Mucosa of rectum (tissue), 2 donors: ENCODE measurements around the gene POMGNT2.

Experiments used
- H3K27ac ChIP-seq, 2 donors: one replicate each; pipeline ENCODE4 v1.7.0; 2013; ENCODE audit warnings: inconsistent platforms in 2 of 2, low read depth in 2 of 2, low read length in 2 of 2
- H3K27me3 ChIP-seq, 2 donors: one replicate each; pipeline ENCODE4 v1.7.0; 2013; ENCODE audit warnings: low read length in 2 of 2; ENCODE audit not compliant: control insufficient read depth in 2 of 2, insufficient read depth in 2 of 2
- H3K36me3 ChIP-seq, 2 donors: one replicate each; pipeline ENCODE4 v1.7.0; 2013; ENCODE audit warnings: low read length in 2 of 2; ENCODE audit not compliant: control insufficient read depth in 2 of 2, insufficient read depth in 2 of 2
- H3K4me1 ChIP-seq, 2 donors: one replicate each; pipeline ENCODE4 v1.7.0; 2013; ENCODE audit warnings: low read length in 2 of 2, mild to moderate bottlenecking in 1 of 2; ENCODE audit not compliant: control insufficient read depth in 2 of 2, insufficient read depth in 2 of 2
- H3K4me3 ChIP-seq, 2 donors: one replicate each; pipeline ENCODE4 v1.7.0; 2013; ENCODE audit warnings: low read length in 2 of 2
- H3K9ac ChIP-seq, 2 donors: one replicate each; pipeline ENCODE4 v1.7.0; 2013; ENCODE audit warnings: low read length in 2 of 2, low read depth in 1 of 2, mild to moderate bottlenecking in 1 of 2
- H3K9me3 ChIP-seq, 2 donors: one replicate each; pipeline ENCODE4 v1.7.0; 2013; ENCODE audit warnings: low read length in 2 of 2; ENCODE audit not compliant: control insufficient read depth in 2 of 2
- donor health status: healthy.
- donor health status: Normal muscosa, but diverticular disease.

The POMGNT2 gene

GRCh38 chr3:43063114-43063513, 42.8 kb downstream of the POMGNT2 start:
- peaks cover 3 to 7% of the 10 kb centered on the region in 2 donors for H3K4me1 ChIP-seq
- no peaks in the 10 kb centered on the region for H3K36me3 ChIP-seq
- no peak overlapping the region for H3K9ac ChIP-seq
- no peak overlapping the region for H3K4me3 ChIP-seq
- H3K9me3 ChIP-seq = no peaks in the 10 kb centered on the region
- H3K27me3 ChIP-seq = no peaks in the 10 kb centered on the region
- H3K27ac ChIP-seq = no peak overlapping the region

- Histone ChIP-seq H3K9ac (no peak overlapping the region), H3K27ac (no peak overlapping the region), H3K27me3 (no peaks in the 10 kb centered on the region), H3K36me3 (no peaks in the 10 kb centered on the region), H3K9me3 (no peaks in the 10 kb centered on the region), H3K4me3 (no peak overlapping the region), H3K4me1 (peaks cover 3 to 7% of the 10 kb centered on the region in 2 donors)
These were observed 43.3 kb downstream of the POMGNT2 start for GRCh38 chr3:43062564-43063040.

- Histone ChIP-seq H3K27me3 (no peaks in the 10 kb centered on the region), H3K4me3 (no peak overlapping the region), H3K36me3 (no peaks in the 10 kb centered on the region), H3K9ac (no peak overlapping the region), H3K27ac (no peak overlapping the region), H3K9me3 (no peaks in the 10 kb centered on the region), H3K4me1 (peaks cover 3 to 7% of the 10 kb centered on the region in 2 donors)
These were observed 43.8 kb downstream of the POMGNT2 start for GRCh38 chr3:43062040-43062563.

GRCh38 chr3:43061101-43061895, 44.6 kb downstream of the POMGNT2 start:
- H3K4me3 ChIP-seq = no peak overlapping the region
- no peaks in the 10 kb centered on the region for H3K36me3 ChIP-seq
- no peaks in the 10 kb centered on the region for H3K27me3 ChIP-seq
- H3K9me3 ChIP-seq = no peaks in the 10 kb centered on the region
- H3K27ac ChIP-seq = no peak overlapping the region
- H3K9ac ChIP-seq = no peak overlapping the region
- H3K4me1 ChIP-seq = peaks cover 3 to 7% of the 10 kb centered on the region in 2 donors

GRCh38 chr3:43059456-43059855, 46.4 kb downstream of the POMGNT2 start:
- Histone ChIP-seq H3K27ac (no peak overlapping the region), H3K4me1 (peaks cover 3 to 7% of the 10 kb centered on the region in 2 donors), H3K4me3 (no peak overlapping the region), H3K9ac (no peak overlapping the region), H3K27me3 (no peaks in the 10 kb centered on the region), H3K36me3 (no peaks in the 10 kb centered on the region), H3K9me3 (no peaks in the 10 kb centered on the region)

- Histone ChIP-seq H3K27me3 (no peaks in the 10 kb centered on the region), H3K36me3 (no peaks in the 10 kb centered on the region), H3K9me3 (no peaks in the 10 kb centered on the region), H3K4me3 (no peak overlapping the region), H3K27ac (no peak overlapping the region), H3K9ac (no peak overlapping the region), H3K4me1 (peaks cover 3 to 5% of the 10 kb centered on the region in 2 donors)
These were observed 49.8 kb downstream of the POMGNT2 start for GRCh38 chr3:43055806-43056770.

- no peak overlapping the region for H3K27ac ChIP-seq
- no peaks in the 10 kb centered on the region for H3K4me1 ChIP-seq
- no peak overlapping the region for H3K9ac ChIP-seq
- no peaks in the 10 kb centered on the region for H3K9me3 ChIP-seq
- H3K36me3 ChIP-seq = no peaks in the 10 kb centered on the region
- no peak overlapping the region for H3K4me3 ChIP-seq
- H3K27me3 ChIP-seq = no peaks in the 10 kb centered on the region
These were observed 50.5 kb downstream of the POMGNT2 start for GRCh38 chr3:43055393-43055792.

GRCh38 chr3:43054754-43055153, 51.1 kb downstream of the POMGNT2 start:
- Histone ChIP-seq H3K27me3 (no peaks in the 10 kb centered on the region), H3K9ac (no peak overlapping the region), H3K9me3 (no peaks in the 10 kb centered on the region), H3K4me3 (no peak overlapping the region), H3K36me3 (no peaks in the 10 kb centered on the region), H3K27ac (no peak overlapping the region), H3K4me1 (no peaks in the 10 kb centered on the region)

GRCh38 chr3:43053291-43053690, 52.6 kb downstream of the POMGNT2 start:
- Histone ChIP-seq H3K9me3 (peaks cover 0 to 2% of the 10 kb centered on the region in 2 donors), H3K27ac (no peak overlapping the region), H3K9ac (no peak overlapping the region), H3K27me3 (no peaks in the 10 kb centered on the region), H3K4me3 (no peak overlapping the region), H3K36me3 (no peaks in the 10 kb centered on the region), H3K4me1 (no peaks in the 10 kb centered on the region)

- no peak overlapping the region for H3K4me3 ChIP-seq
- no peak overlapping the region for H3K9ac ChIP-seq
- no peaks in the 10 kb centered on the region for H3K27me3 ChIP-seq
- peaks cover 5% of the 10 kb centered on the region in 2 donors for H3K9me3 ChIP-seq
- no peak overlapping the region for H3K27ac ChIP-seq
- H3K4me1 ChIP-seq = no peaks in the 10 kb centered on the region
- H3K36me3 ChIP-seq = no peaks in the 10 kb centered on the region
These were observed 57.4 kb downstream of the POMGNT2 start for GRCh38 chr3:43048470-43048869.
